SK-N-SH (cell line): ENCODE results near the gene RAB33B. TPM values are rescaled to one million over a fixed set of nuclear protein-coding genes. Genes with fewer than 3 reads are reported as not detected.

Experiments used
- CTCF ChIA-PET: fragments of 300-600, 350-600 bp; formaldehyde crosslinking; extraction: SDS; loops from one replicate; lab custom pipeline; 2021; lab: Yijun Ruan, JAX
- POLR2A ChIA-PET: fragments of 350-600 bp; sonication (Branson Sonifier 250); formaldehyde crosslinking; extraction: SDS; loops from one replicate; lab custom pipeline; 2020; ENCODE audit warnings: antibody characterized with exemption, inconsistent platforms; lab: Yijun Ruan, JAX
- DNase-seq: peaks from one replicate; pipeline ENCODE4 v3.0.0; 2012
- H2AFZ ChIP-seq: fragments of 200-600 bp; sonication (generic); 2 replicates; pipeline ENCODE4 v1.8.1; 2016; ENCODE audit warnings: antibody characterized with exemption, mild to moderate bottlenecking, low read depth
- H3F3A ChIP-seq: fragments of 200-600 bp; sonication (generic); replicated peaks from 2 replicates; pipeline ENCODE3; 2016; ENCODE audit warnings: antibody characterized with exemption, mild to moderate bottlenecking; ENCODE audit not compliant: insufficient read depth
- H3K27ac ChIP-seq, 2 experiments: fragments of 200-500 bp in 1 of 2; fragments of 200-600 bp in 1 of 2; sonication (Bioruptor generic) in 1 of 2; sonication (generic), shearing (Covaris generic) in 1 of 2; 2 replicates each; pipeline versions ENCODE4 v1.5.1 to v1.6.1; 2014 to 2016; ENCODE audit warnings: low read depth in 2 of 2, inconsistent platforms in 1 of 2, low read length in 1 of 2, mild to moderate bottlenecking in 1 of 2, mixed read lengths in 1 of 2
- H3K27me3 ChIP-seq: fragments of 200-600 bp; sonication (generic), shearing (Covaris generic); 2 replicates; pipeline ENCODE4 v1.6.1; 2016; ENCODE audit warnings: mixed run types; ENCODE audit not compliant: insufficient read depth
- H3K36me3 ChIP-seq, 2 experiments: fragments of 200-500 bp in 1 of 2; fragments of 200-600 bp in 1 of 2; sonication (Bioruptor generic) in 1 of 2; sonication (generic) in 1 of 2; replicated peaks in 1 of 2; 2 replicates each; pipeline versions ENCODE3 to v1.5.1; 2014 to 2016; ENCODE audit warnings: low read length in 1 of 2, mild to moderate bottlenecking in 1 of 2; ENCODE audit not compliant: insufficient read depth in 2 of 2, control insufficient read depth in 1 of 2
- H3K4me1 ChIP-seq, 2 experiments: fragments of 200-500 bp in 1 of 2; fragments of 200-600 bp in 1 of 2; sonication (Bioruptor generic) in 1 of 2; sonication (generic), shearing (Covaris generic) in 1 of 2; 2 replicates each; pipeline versions ENCODE4 v1.5.1 to v1.6.1; 2014 to 2016; ENCODE audit warnings: low read depth in 1 of 2, low read length in 1 of 2, mixed run types in 1 of 2; ENCODE audit not compliant: insufficient read depth in 2 of 2, control insufficient read depth in 1 of 2
- H3K4me2 ChIP-seq: fragments of 200-600 bp; sonication (generic), shearing (Covaris generic); 2 replicates; pipeline ENCODE4 v1.6.1; 2017; ENCODE audit warnings: mixed run types
- H3K4me3 ChIP-seq, 2 experiments: fragments of 200-500 bp in 1 of 2; fragments of 200-600 bp in 1 of 2; sonication (Bioruptor generic) in 1 of 2; sonication (generic), shearing (Covaris generic) in 1 of 2; 2 replicates each; pipeline versions ENCODE4 v1.5.1 to v1.8.1; 2014 to 2016; ENCODE audit warnings: low read depth in 2 of 2, inconsistent platforms in 1 of 2, low read length in 1 of 2, mild to moderate bottlenecking in 1 of 2, mixed read lengths in 1 of 2, moderate library complexity in 1 of 2
- H3K79me2 ChIP-seq: fragments of 200-600 bp; sonication (generic); 2 replicates; pipeline ENCODE4 v1.8.1; 2017; ENCODE audit warnings: mild to moderate bottlenecking; ENCODE audit not compliant: insufficient read depth
- H3K9ac ChIP-seq: fragments of 200-600 bp; sonication (generic); 2 replicates; pipeline ENCODE4 v1.6.1; 2017; ENCODE audit warnings: mixed run types
- H3K9me2 ChIP-seq: fragments of 200-600 bp; sonication (generic); 2 replicates; pipeline ENCODE4 v1.6.1; 2017; ENCODE audit warnings: mixed run types
- H3K9me3 ChIP-seq: fragments of 200-600 bp; sonication (generic); 2 replicates; pipeline ENCODE4 v1.6.1; 2017; ENCODE audit warnings: mixed run types, mild to moderate bottlenecking, moderate library complexity
- H4K20me1 ChIP-seq: fragments of 200-600 bp; sonication (generic); 2 replicates; pipeline ENCODE4 v1.6.1; 2017; ENCODE audit warnings: mild to moderate bottlenecking, mixed run types; ENCODE audit not compliant: insufficient read depth
- CHD2 ChIP-seq: fragments of 150-350 bp; IDR thresholded peaks from 2 replicates; pipeline ENCODE4 v1.6.1; 2018; ENCODE audit warnings: low read length; ENCODE audit not compliant: partially characterized antibody
- ELF1 ChIP-seq: IDR thresholded peaks from 2 replicates; pipeline ENCODE4 v1.4.0; 2012
- EP300 ChIP-seq, 2 experiments: IDR thresholded peaks; 2 replicates each; pipeline versions ENCODE4 v1.4.0 to v1.6.1; 2012; ENCODE audit warnings: borderline replicate concordance in 1 of 2, low read depth in 1 of 2, low read length in 1 of 2
- GABPA ChIP-seq: IDR thresholded peaks from 2 replicates; pipeline ENCODE4 v1.4.0; 2012; ENCODE audit warnings: low read depth, mild to moderate bottlenecking
- GATA2 ChIP-seq: sonication (generic); formaldehyde crosslinking; IDR thresholded peaks from 2 replicates; pipeline ENCODE4 v1.5.0; 2020; ENCODE audit warnings: mild to moderate bottlenecking, missing genetic modification reagents
- NFIC ChIP-seq: IDR thresholded peaks from 2 replicates; pipeline ENCODE4 v1.4.0; 2012; ENCODE audit warnings: borderline replicate concordance
- NRF1 ChIP-seq: IDR thresholded peaks from 2 replicates; pipeline ENCODE4 v1.6.1; 2012; ENCODE audit warnings: low read depth, mild to moderate bottlenecking, low read length
- POLR2AphosphoS5 ChIP-seq: IDR thresholded peaks from 2 replicates; pipeline ENCODE4 v1.6.1; 2012; ENCODE audit warnings: low read depth, low read length
- RXRA ChIP-seq: IDR thresholded peaks from 2 replicates; pipeline ENCODE4 v1.4.0; 2012; ENCODE audit warnings: low read depth, mild to moderate bottlenecking, borderline replicate concordance
- SIN3A ChIP-seq: IDR thresholded peaks from 2 replicates; pipeline ENCODE4 v1.6.1; 2012; ENCODE audit warnings: low read depth, mild to moderate bottlenecking, low read length, moderate library complexity, borderline replicate concordance
- TAF1 ChIP-seq: IDR thresholded peaks from 2 replicates; pipeline ENCODE4 v1.6.1; 2012; ENCODE audit warnings: low read depth, mild to moderate bottlenecking, low read length, moderate library complexity, borderline replicate concordance
- YY1 ChIP-seq: IDR thresholded peaks from 2 replicates; pipeline ENCODE4 v1.4.0; 2012; ENCODE audit warnings: low read depth, mild to moderate bottlenecking
- whole genome bisulfite sequencing: methylation state at CpG from one replicate; pipeline ENCODE4 v1.1.6; 2017; ENCODE audit warnings: low lambda C conversion rate; 5-methylcytosine and 5-hydroxymethylcytosine counted together
- polyA plus RNA-seq, 3 experiments: library from polyadenylated mRNA; depleted of rRNA; stranded (reverse); fragments of >200 nt; gene quantifications; 2 replicates each; pipeline ENCODE4 v1.2.3, GENCODE V29; 2012
- TF ChIP-seq, protein P1 (sequence below): IDR thresholded peaks from 2 replicates; pipeline ENCODE4 v1.4.0; 2012; ENCODE audit warnings: low read depth
- TF ChIP-seq, protein P2 (sequence below): IDR thresholded peaks from 2 replicates; pipeline ENCODE4; 2012
- TF ChIP-seq, protein P3 (sequence below): IDR thresholded peaks from 2 replicates; pipeline ENCODE4 v1.4.0; 2012; ENCODE audit warnings: low read depth, borderline replicate concordance
- TF ChIP-seq, protein P4 (sequence below): IDR thresholded peaks from 2 replicates; pipeline ENCODE4 v1.6.1; 2012; ENCODE audit warnings: mild to moderate bottlenecking, low read depth, low read length, moderate library complexity
- TF ChIP-seq, protein P5 (sequence below): IDR thresholded peaks from 2 replicates; pipeline ENCODE4 v1.4.0; 2012; ENCODE audit warnings: low read depth, borderline replicate concordance
- TF ChIP-seq, protein P6 (sequence below): fragments of 200-600 bp; sonication (generic); IDR thresholded peaks from 2 replicates; pipeline ENCODE4 v1.6.1; 2017; ENCODE audit warnings: antibody characterized with exemption, mild to moderate bottlenecking, moderate library complexity

The RAB33B gene
- polyA plus RNA-seq, 1 of the 3 experiments (the other 2 are of a cell fraction) = 2.3 TPM

DNA sequence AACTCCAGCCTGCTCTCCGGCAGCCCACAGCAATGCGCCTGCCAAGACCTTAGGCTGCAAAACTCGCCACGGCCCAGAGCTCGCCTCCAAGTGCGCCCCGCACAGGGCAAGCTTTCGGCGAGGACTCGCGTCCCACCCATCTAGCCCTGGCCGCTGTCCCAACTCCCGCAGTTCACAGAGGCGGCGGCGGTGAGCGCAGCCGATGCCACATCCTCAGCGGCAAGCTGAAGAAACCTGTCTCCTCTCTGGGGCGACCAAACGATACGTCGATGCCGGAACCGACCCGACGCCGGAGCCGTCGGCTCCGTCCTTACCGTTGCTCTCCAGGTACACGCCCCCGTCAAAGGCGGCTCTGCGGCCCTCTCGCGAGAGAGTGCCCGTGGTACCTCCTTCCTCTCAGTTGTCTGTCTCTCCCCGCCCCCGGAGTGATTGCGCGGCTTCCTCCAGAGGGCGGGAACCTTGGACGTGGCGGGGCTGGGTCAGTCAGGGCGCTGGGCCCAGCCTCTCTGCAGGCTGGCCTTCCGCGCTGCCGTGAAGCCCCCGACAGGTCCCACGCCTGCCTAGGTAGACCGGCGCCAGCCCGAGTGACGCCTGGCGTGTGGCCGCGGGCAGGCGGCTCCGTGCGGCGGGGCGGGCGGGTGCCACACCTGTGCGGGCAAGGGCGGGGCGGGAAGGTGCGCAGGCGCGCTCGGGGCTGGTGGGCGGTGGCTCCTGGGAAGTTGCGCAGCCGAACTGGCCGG lies 380 bp upstream of the RAB33B start:
- 7% methylated on average over 3 of the region's 76 CpGs for WGBS

More for the DNA sequence above, 380 bp upstream of the RAB33B start:
- peak overlapping the region; percentile 88 to 96 for H3K27ac ChIP-seq
- DNase-seq = peak; percentile 95
- no peaks in the 10 kb centered on the region for H3K9me2 ChIP-seq
- H3K79me2 ChIP-seq = peaks cover 63% of the 10 kb centered on the region
- CTCF ChIA-PET = interaction anchor here (0.9 to 1.7 kb wide), 5 partner anchors 9 to 423 kb away, joined by 3 to 6 read pairs (median 3); no protein-coding TSS in a partner anchor
- no peaks in the 10 kb centered on the region for H3K9me3 ChIP-seq
- peak overlapping the region; percentile 84 for H2AFZ ChIP-seq
- peak overlapping the region; percentile 75 for H3K9ac ChIP-seq
- H3K36me3 ChIP-seq = peaks cover 0 to 12% of the 10 kb centered on the region in 2 experiments
- H3K27me3 ChIP-seq = no peaks in the 10 kb centered on the region
- TF ChIP-seq POLR2AphosphoS5 (peak; percentile 94), YY1 (no peak), NFIC (peak; percentile 47; the same call in 1 of the 2 replicates), SIN3A (0 out of 2 replicates have a peak, but pooled peaks have one; percentile 87), TAF1 (peak; percentile 81), GATA2 (CRISPR knock-in tag) (no peak), RXRA (no peak), EP300 (IDR thresholded peaks at IDR 0.05; ENCODE audit: borderline replicate concordance in 1 of 2, low read depth in 1 of 2, low read length in 1 of 2) (no peak), CHD2 (peak; percentile 99), GABPA (peak; percentile 41; the same call in 1 of the 2 replicates), ELF1 (peak; percentile 57), NRF1 (peak; percentile 80)
- TF ChIP-seq, protein P1, sequence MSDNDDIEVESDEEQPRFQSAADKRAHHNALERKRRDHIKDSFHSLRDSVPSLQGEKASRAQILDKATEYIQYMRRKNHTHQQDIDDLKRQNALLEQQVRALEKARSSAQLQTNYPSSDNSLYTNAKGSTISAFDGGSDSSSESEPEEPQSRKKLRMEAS = peak; percentile 58; the same call in 1 of the 2 replicates
- TF ChIP-seq, protein P2, sequence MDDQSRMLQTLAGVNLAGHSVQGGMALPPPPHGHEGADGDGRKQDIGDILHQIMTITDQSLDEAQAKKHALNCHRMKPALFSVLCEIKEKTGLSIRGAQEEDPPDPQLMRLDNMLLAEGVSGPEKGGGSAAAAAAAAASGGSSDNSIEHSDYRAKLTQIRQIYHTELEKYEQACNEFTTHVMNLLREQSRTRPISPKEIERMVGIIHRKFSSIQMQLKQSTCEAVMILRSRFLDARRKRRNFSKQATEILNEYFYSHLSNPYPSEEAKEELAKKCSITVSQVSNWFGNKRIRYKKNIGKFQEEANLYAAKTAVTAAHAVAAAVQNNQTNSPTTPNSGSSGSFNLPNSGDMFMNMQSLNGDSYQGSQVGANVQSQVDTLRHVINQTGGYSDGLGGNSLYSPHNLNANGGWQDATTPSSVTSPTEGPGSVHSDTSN = 0 out of 2 replicates have a peak, but pooled peaks have one; percentile 33
- TF ChIP-seq, protein P3, sequence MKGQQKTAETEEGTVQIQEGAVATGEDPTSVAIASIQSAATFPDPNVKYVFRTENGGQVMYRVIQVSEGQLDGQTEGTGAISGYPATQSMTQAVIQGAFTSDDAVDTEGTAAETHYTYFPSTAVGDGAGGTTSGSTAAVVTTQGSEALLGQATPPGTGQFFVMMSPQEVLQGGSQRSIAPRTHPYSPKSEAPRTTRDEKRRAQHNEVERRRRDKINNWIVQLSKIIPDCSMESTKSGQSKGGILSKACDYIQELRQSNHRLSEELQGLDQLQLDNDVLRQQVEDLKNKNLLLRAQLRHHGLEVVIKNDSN = 0 out of 2 replicates have a peak, but pooled peaks have one; percentile 18
- TF ChIP-seq, protein P4, sequence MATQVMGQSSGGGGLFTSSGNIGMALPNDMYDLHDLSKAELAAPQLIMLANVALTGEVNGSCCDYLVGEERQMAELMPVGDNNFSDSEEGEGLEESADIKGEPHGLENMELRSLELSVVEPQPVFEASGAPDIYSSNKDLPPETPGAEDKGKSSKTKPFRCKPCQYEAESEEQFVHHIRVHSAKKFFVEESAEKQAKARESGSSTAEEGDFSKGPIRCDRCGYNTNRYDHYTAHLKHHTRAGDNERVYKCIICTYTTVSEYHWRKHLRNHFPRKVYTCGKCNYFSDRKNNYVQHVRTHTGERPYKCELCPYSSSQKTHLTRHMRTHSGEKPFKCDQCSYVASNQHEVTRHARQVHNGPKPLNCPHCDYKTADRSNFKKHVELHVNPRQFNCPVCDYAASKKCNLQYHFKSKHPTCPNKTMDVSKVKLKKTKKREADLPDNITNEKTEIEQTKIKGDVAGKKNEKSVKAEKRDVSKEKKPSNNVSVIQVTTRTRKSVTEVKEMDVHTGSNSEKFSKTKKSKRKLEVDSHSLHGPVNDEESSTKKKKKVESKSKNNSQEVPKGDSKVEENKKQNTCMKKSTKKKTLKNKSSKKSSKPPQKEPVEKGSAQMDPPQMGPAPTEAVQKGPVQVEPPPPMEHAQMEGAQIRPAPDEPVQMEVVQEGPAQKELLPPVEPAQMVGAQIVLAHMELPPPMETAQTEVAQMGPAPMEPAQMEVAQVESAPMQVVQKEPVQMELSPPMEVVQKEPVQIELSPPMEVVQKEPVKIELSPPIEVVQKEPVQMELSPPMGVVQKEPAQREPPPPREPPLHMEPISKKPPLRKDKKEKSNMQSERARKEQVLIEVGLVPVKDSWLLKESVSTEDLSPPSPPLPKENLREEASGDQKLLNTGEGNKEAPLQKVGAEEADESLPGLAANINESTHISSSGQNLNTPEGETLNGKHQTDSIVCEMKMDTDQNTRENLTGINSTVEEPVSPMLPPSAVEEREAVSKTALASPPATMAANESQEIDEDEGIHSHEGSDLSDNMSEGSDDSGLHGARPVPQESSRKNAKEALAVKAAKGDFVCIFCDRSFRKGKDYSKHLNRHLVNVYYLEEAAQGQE = 0 out of 2 replicates have a peak, but pooled peaks have one; percentile 4
- TF ChIP-seq, protein P5, sequence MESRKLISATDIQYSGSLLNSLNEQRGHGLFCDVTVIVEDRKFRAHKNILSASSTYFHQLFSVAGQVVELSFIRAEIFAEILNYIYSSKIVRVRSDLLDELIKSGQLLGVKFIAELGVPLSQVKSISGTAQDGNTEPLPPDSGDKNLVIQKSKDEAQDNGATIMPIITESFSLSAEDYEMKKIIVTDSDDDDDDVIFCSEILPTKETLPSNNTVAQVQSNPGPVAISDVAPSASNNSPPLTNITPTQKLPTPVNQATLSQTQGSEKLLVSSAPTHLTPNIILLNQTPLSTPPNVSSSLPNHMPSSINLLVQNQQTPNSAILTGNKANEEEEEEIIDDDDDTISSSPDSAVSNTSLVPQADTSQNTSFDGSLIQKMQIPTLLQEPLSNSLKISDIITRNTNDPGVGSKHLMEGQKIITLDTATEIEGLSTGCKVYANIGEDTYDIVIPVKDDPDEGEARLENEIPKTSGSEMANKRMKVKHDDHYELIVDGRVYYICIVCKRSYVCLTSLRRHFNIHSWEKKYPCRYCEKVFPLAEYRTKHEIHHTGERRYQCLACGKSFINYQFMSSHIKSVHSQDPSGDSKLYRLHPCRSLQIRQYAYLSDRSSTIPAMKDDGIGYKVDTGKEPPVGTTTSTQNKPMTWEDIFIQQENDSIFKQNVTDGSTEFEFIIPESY = peak; percentile 98
- TF ChIP-seq, protein P6, sequence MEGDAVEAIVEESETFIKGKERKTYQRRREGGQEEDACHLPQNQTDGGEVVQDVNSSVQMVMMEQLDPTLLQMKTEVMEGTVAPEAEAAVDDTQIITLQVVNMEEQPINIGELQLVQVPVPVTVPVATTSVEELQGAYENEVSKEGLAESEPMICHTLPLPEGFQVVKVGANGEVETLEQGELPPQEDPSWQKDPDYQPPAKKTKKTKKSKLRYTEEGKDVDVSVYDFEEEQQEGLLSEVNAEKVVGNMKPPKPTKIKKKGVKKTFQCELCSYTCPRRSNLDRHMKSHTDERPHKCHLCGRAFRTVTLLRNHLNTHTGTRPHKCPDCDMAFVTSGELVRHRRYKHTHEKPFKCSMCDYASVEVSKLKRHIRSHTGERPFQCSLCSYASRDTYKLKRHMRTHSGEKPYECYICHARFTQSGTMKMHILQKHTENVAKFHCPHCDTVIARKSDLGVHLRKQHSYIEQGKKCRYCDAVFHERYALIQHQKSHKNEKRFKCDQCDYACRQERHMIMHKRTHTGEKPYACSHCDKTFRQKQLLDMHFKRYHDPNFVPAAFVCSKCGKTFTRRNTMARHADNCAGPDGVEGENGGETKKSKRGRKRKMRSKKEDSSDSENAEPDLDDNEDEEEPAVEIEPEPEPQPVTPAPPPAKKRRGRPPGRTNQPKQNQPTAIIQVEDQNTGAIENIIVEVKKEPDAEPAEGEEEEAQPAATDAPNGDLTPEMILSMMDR = peak; percentile 36; the same call in 1 of the 2 replicates
- peaks cover 16 to 17% of the 10 kb centered on the region in 2 experiments; a peak in 3 of 4 replicates for H3K4me1 ChIP-seq
- POLR2A ChIA-PET = interaction anchor here (0.6 to 1.6 kb wide), 7 partner anchors 10 to 550 kb away, joined by 3 to 11 read pairs (median 3); partner anchors contain the start of gene SETD7
- peak overlapping the region; percentile 99 to 100 for H3K4me3 ChIP-seq
- peaks cover 24% of the 10 kb centered on the region for H3F3A ChIP-seq
- peak overlapping the region; percentile 76 for H3K4me2 ChIP-seq
- peaks cover 28% of the 10 kb centered on the region; the same call in 1 of the 2 replicates for H4K20me1 ChIP-seq
